ENCODE data around the gene LCN12.

LCN12 gene

DNA sequence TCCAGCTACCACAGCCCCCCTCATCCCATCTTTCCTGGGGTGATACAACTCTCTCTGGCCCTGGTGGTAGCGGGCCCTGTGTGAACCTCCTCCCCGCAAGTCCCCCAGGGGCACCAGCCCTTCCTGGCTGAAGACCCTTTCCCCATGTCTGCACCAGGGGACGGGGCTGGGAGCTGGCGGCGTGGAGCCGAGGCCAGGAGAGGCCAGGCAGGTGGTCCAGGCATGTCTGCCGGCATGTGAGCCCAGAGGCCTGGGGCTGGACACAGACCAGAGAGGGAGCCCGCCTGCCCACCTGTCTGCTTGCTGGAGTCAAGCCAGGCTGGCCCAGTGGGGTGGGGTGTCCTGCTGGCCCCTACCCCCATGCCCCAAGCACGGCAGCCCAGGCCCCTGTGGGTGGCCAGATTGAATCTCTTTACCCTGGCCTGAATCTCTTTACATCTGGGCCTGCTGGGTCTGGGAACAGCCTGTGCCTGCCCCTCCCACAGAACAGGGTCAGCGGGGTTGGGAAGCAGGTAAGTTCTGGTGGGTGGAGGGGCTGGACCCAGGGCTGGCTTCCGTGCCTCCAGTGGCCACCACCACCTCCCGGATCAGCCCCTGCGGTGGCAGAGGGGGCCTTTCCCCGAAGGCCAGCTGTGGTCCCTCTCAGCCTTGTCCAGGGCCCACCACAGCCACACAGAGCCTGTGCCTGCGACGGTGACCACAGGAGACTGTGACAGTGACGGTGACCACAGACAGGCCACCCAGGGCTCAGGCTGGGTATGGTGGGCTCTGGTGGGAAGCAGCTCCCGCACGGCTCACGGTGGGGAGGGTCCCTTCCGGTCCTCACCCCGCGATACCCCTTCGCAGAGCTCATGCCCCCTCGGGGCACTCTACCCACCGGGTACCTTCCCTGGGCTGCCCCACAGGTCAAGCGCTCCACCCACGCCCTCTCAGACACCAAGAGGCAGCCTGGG is 7.1 kb downstream of the LCN12 start:
- no peak for DNase-seq

DNA sequence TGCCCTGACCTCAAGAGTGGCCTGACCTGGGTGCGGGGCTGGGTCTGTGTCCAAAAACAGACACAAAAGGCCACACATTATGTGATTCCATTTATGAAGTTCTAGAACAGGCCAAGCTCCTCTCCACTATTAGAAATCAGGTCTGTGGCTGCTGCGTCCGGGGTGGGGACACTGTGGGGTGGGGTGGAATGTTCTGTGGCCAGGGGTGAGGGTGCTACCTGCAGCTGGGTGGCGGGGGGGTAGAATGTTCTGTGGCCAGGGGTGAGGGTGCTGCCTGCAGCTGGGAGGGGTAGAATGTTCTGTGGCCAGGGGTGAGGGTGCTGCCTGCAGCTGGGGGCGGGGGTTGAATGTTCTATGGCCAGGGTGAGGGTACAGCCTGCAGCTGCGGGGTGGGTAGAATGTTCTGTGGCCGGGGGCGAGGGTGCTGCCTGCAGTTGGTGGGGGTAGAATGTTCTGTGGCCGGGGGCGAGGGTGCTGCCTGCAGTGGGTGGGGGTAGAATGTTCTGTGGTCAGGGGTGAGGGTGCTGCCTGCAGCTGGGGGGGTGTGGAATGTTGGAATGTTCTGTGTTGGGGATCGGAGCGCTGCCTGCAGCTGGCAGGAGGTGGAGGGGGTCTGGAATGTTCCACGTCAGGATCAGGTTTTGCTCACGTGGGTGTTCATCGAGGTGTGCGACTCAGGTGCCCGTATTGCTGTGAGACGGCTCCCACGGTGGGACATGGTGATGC is 8.3 kb downstream of the LCN12 start:
- no peak for DNase-seq

DNA sequence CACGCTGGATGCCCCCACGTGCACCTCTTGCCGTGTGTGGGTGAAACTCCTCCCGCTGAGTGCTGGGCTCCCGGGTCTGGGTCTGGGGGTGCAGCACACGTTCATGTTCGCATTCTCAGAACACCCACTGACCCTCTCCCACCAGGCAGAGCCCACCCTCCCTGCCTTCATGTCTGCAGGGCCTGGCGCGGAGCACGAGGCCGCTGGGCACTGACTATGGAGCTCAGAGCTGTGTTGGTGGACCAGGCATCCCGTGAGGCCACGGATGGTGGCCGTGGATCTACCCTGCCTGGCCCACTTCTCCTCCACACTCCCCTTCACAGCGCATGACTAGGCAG is 8.8 kb downstream of the LCN12 start:
- DNase-seq, result no peak

DNA sequence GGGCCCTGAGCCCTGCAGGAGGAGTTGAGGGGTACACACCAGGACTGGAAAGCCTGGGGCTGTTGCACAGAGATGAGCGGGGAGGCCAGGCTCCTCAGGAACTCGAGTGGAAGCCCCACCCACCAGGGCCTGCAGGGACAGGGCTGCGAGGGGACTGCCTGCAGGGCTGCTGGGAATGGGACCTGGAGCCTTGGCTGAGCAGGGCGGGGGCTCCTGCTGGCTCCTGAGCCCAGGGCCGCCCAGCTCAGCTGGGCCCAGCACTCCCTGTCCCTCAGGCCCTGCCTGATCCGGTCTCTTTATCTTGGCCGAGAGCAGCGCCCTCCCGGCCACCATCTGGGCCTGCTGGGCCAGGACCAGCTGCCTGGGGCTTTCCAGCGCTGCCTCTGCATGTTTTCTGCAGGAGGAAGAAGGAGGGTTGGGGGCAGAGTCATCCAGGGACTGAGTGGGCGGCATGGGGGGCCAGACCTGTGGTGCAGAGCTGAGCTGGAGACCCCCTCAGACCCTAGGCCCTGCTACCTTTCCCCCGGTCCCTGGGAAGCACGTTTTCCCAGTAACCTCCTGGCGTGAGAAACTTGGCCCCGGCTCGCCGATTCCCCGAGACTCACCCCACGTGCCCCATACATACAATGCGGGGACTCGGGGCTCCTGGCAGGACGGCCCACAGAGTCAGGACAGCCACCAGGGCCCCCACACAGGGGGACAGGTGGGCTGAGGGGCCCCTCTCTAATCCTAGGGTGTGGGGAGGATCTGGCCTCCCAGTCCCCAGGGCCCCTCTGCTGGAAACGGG is 9.4 kb downstream of the LCN12 start:
- peak; percentile 17 for DNase-seq

- DNase-seq, result no peak
These were observed 10.1 kb downstream of the LCN12 start for GRCh38 chr9:136962163-136962562.

DNA sequence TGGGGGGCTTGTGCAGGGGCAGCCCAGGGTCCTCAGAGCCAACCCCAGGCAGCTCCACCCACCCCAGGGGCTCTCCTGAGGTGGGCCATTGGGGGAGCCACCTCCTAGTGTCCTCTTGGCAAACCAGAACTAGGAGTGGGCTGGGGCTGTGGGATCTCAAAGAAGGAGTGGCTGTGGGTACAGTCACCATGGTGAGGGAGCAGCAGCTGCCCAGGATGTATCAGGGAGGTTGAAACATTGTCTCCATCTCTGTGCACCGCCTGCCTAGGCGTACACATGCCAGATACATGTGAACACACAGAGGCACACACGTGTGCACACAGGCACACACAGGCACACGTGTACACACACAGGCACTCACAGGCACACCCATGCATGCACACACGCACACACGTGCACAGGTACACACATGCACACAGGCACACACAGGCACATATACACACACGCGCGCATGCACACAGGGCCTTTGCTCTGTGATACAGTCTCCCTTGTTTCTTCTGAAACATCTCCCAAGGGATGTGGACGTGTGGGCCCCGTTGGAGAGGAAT is 10.7 kb downstream of the LCN12 start:
- no peak for DNase-seq

DNA sequence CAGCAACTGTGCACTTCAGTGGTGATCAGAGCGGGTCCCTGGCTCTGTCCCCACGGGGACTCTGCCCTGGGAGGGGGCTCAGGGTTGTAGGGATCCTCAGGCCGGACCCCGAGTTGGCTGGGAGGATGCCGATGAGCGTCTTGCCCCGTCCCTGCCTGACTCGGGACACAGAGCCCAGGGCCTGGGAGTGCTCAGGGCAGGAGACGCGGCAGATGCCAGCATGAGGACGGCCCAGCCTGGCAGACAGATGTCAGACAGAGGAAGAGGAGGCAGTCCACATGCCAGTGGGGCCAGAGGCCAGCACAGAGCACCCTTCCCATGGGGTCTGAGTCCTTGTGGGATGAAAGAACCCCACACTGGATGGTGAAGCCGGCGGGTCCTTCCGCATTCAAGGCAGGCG is 11.3 kb downstream of the LCN12 start:
- DNase-seq, result no peak

DNA sequence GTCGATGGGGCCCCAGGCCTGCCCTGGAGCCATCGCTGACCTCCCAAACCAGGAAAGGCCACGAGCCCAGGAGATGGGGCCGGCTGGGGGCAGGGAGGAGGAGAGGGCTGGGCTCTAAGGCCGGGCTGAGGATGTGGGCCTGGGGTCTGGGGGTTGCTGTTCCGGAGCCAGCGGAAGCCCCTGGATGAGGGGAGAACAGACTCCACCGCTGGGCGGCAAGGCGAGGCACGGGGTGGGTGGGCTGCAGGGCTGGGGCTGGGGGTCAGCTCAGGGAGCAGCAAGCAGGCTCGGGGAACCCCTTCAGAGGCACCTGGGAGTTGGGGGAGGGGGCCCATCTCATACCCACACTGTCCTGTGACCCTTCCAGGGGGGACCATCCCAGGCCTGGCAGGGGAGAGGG is 11.7 kb downstream of the LCN12 start:
- no peak for DNase-seq

DNA sequence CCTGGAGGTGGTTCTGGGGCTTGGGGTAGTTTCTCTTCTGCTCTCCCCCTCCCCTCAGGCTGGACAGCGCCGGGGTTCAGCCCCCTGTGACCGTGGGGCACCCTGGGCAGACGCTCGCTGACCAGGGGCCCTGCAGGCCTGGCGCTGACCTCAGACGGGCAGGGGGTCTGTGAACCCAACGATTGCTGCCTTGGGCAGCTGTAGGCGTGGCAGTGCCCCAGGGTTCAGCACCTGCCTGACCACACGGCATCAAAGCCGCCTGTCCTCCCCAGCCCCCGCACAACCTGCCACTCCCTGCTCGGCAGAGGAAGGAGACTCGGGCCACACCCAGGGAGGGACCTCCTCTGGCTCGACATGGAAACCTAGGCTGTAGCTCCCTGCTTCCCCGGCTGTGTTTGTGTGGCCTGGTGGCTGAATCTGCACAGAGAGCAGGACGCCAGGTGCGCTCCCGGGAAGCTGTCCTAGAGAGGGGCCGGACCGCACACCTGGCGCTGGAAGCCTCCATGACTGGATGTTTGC is 12.2 kb downstream of the LCN12 start:
- no peak for DNase-seq

- DNase-seq, result no peak
These were observed 12.9 kb downstream of the LCN12 start for GRCh38 chr9:136964833-136965422.

DNA sequence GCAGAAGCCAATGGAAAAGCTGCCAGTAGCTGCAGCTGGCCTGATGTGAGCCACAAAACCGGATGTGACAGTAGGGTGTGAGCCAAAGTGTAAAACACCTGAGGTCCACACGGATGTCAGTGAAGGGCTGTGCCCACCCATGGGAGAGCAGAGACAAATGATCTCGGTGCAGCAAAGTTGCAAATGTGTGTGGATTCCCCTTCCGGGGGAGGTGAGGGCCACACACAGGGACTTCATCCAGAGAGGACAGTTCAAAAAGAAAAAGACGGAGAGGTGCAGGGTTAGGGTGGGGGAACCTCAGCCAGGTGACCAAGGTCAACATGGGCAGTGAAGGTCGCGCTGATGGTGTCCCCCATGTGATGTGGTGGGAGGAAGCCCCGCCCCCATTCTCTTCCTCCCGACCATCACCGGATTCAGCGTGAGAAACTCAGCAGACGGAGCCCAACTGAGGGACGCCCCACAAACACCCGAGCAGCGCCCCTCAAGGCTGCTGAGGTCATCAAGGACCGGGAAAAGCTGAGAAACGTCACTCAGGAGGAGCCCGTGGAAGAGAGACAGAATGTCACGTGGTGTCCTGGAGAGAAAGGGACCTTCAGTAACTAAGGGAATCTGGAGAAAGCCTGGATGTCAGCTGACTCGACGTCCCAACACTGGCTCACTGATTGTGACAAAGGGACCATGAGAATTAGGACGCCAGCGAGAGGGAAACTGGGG is 13.9 kb downstream of the LCN12 start:
- DNase-seq, result no peak

- no peak for DNase-seq
These were observed 16.5 kb downstream of the LCN12 start for GRCh38 chr9:136968333-136969127.

- DNase-seq, result no peak
These were observed 17.1 kb downstream of the LCN12 start for GRCh38 chr9:136969150-136969549.

DNA sequence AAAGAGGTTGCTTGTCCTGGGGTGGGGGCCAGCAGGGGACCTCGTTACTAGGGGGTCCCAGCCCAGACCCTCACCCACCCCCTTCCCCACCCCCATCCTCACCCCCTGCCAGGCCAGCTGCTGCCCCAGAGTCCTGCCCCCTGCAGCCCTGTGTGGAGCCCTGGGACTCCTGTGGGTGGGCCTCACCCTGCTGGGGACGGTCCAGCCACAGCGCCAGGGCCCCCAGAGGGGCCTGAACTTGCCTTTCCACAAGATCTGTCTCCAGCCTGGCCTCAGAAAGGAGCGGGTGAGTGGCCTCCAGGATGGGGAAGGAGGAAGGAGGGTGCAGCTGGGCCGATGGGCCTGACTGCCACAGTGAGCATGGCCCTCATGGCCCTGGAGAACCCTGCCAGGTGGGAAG is 17.7 kb downstream of the LCN12 start:
- DNase-seq, result no peak

GRCh38 chr9:136970361-136970760 is 18.3 kb downstream of the LCN12 start:
- DNase-seq, result no peak

DNA sequence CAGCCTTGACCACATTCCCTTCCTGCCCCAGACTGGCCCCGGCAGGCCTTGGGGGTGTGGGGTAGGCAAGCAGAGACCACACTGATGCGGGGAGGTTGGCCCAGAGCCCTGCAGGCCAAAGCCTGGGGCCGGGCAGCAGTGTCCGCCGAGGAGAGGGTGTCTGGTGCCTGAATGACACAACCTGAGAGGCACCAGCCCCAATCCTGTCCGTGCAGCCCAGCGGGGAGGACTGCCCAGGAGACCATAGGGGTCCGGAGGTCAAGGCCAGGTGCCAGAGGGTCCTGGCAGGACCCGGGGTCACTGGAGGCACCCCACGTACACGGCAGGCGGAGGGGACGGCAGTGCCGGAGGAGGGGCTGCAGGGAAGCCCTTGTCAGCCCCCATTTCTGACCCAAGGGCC is 19.7 kb downstream of the LCN12 start:
- DNase-seq, result no peak

DNA sequence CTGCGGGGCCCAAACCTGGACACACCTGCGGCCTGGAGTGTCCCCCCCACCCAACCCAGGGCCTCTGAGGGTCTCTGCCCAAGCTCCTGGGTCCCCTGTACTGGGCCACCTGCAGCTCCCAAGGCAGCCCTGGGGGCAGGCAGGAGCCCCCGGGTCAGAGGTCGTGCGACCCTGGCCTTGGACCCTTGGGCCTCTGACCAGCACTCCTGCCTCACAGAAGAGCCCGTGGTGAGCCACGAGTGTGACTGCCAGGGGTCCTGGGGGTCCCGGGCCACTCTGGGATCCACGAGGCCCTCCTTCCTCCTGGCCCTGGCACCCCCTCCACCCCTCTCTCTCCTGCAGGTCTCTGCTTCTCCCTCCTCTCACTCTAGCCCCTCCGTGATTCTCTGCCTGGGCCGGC is 20.3 kb downstream of the LCN12 start:
- no peak for DNase-seq

DNA sequence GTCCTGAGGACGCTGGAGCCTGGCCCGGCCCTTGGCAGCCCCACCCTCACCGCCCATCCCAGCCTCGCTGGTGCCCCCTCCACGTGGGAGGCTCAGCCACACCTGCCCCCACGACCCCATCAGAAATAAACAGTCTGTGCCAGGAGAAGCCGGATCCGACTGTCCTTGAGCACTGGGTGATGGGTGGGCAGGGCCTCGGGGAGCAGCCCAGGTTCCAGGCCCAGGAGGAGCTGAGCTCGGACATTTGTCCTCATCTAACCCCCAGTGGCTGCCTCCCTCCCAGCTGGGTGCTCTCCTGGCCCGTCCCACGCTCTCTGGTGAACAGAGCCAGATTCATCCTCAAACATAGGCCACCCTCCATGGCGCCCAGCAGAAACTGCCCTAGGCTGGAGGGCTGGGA is 20.7 kb downstream of the LCN12 start:
- no peak for DNase-seq

DNA sequence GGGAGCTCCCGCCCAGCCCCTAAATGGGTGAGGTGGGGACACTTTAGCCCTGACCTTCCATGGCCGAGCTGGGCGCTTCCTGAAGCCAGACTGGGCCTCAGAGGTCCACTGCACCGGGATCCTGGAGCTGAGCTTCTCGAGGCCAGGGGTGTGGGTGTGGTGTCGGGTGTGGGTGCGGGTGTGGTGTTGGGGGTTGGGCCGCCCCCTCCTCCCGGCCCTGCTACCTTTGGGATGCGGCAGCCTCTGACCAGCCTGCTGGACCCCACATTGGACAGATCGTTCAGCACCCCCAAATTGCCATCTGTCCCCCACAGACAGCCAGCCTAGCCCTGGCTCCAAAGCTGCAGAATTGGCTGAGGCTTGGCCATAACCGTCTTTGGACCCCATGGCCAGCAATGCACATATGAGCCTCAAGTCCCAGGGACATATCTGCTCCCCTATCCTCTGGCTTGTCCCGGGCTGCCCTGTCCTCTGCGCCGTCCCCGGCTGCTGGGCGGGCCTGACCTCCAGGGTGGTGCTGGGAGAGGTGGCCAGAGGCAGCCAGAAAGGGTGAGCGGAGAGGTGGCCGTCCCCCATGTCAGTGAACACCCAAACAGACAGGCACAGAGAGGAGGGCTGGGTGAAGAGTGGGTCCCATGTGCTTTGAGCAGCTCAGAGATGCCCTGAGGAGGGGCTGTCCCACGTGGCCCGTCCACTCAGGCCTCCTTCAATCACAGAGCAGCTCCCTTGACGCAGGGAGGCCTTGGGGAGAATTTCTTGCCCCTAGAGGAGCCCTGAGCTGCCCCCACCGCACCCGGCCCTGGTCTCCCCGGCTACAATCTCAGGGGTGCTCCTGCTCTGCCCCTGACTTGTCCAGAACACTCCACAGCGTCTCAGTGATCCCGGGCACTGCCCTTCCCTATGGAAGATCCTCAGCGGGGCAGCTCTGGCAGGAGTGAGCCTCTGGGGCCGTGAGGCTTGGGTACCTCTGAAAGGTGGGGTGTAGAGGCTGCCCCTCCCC is 21.8 kb downstream of the LCN12 start:
- DNase-seq, result no peak
